ENCODE measurements around the gene UBQLN4.

DNA sequence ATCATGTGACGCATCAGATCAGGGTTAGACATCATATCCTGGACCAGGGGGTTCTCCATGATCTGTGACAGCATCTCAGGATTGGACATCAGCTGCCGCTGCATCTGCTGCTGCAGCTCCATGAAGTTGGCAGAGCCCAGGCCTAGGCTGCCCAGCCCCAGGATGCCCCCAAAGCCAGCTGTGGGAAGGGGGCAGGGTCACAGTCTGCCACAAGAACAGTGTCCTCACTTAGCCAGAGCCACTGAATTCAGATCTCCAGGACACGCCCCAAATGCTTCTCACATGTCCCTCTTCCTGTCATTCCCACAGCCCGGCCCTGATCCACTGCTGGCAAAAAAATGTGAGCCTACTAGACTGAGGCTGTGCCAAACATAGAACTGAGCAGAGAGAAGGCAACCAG is 3.2 kb downstream of the UBQLN4 start:
- TF ChIP-seq POLR2A (IDR thresholded peaks at IDR 0.05; ENCODE audit: low read length) (no peak), GATA1 (IDR thresholded peaks at IDR 0.05; ENCODE audit: low read depth, low read length) (no peak)
